ENCODE data around the gene ZFAND2B. TPM values are rescaled to one million over a fixed set of nuclear protein-coding genes. Genes with fewer than 3 reads are reported as not detected.
A peak's percentile ranks its signal among the peaks of the same experiment; 100 is the strongest.

The ZFAND2B gene, protein sequence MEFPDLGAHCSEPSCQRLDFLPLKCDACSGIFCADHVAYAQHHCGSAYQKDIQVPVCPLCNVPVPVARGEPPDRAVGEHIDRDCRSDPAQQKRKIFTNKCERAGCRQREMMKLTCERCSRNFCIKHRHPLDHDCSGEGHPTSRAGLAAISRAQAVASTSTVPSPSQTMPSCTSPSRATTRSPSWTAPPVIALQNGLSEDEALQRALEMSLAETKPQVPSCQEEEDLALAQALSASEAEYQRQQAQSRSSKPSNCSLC
- total RNA-seq (2022) (25.7 and 30.0 TPM in 2 replicates), Bru-seq, nascent RNA (percentile 57 among the genes with signal in this experiment), BruChase-seq, experiment 1, labeled RNA remaining after a 6-hour chase (percentile 79 among the genes with signal in this experiment), BruChase-seq, experiment 2, labeled RNA remaining after a 2-hour chase (percentile 72 among the genes with signal in this experiment)
- long read RNA-seq, transcript ZFAND2B-201 (9 exons, 1,314 nt) = minor isoform, 13 of 58 reads
- long read RNA-seq, transcript ZFAND2B-212 (10 exons, 1,199 nt) = major isoform, 18 of 58 reads
- long read RNA-seq, partial matches to known transcripts = 12 of 58 reads
- long read RNA-seq, other reads (novel, unspliced or antisense) = 10 of 58 reads

GRCh38 chr2:219206328-219207133, at the start of gene ZFAND2B:
Gene ZFAND2B, plus strand, starts transcription at chr2:219206782. Its CDS starts 206 bp downstream, at chr2:219206988.
- peaks cover 24% of the 10 kb centered on the region for H3K36me3 Mint-ChIP-seq (ENCODE audit: insufficient read depth, unreplicated experiment)
- CTCF ChIA-PET = interaction anchor here (0.6 to 1.2 kb wide), 3 partner anchors 11 to 48 kb away, joined by 3 to 6 read pairs (median 4); partner anchors contain the start of genes CNPPD1 and TUBA4A

GRCh38 chr2:219157396-219157795, 49.2 kb upstream of the ZFAND2B start:
- intact Hi-C loops (cut with micrococcal nuclease; ENCODE audit: unreplicated experiment) = loop anchor here (5.0 to 10.0 kb wide), 2 partner anchors 35 to 283 kb away; no protein-coding TSS in a partner anchor
- Mint-ChIP-seq H3K36me3 (ENCODE audit: insufficient read depth, unreplicated experiment) (peaks cover 12% of the 10 kb centered on the region), H3K9me3 (ENCODE audit: low read depth, unreplicated experiment) (no peaks in the 10 kb centered on the region), H3K27ac (ENCODE audit: unreplicated experiment) (no peak overlapping the region), H3K4me1 (ENCODE audit: low read depth, unreplicated experiment) (peaks cover 10% of the 10 kb centered on the region), H3K27me3 (ENCODE audit: unreplicated experiment) (no peaks in the 10 kb centered on the region), H3K4me3 (ENCODE audit: low read depth, unreplicated experiment) (no peak overlapping the region)
- CTCF ChIA-PET = interaction anchor here (1.0 kb wide), 1 partner anchor 116 kb away, joined by 3 read pairs; no protein-coding TSS in a partner anchor
- DNase-seq = no peak
- BruUV-seq (replicated peaks) = no TSS peak
- TF ChIP-seq CTCF (IDR thresholded peaks at IDR 0.05; ENCODE audit: unreplicated experiment) = no peak

More at GRCh38 chr2:219206328-219207133, at the start of gene ZFAND2B:
- Mint-ChIP-seq H3K4me3 (ENCODE audit: low read depth, unreplicated experiment) (peak within 1 kb of the TSS; percentile 84), H3K4me1 (ENCODE audit: low read depth, unreplicated experiment) (peaks cover 8% of the 10 kb centered on the region), H3K27ac (ENCODE audit: unreplicated experiment) (peak within 1 kb of the TSS; percentile 77), H3K9me3 (ENCODE audit: low read depth, unreplicated experiment) (no peaks in the 10 kb centered on the region), H3K27me3 (ENCODE audit: unreplicated experiment) (no peaks in the 10 kb centered on the region)
- intact Hi-C loops (cut with micrococcal nuclease; ENCODE audit: unreplicated experiment) = no loop called here
- TF ChIP-seq CTCF (IDR thresholded peaks at IDR 0.05; ENCODE audit: unreplicated experiment) = no peak
- DNase-seq = peak; percentile 97
- TSS peak; percentile 90 for BruUV-seq (replicated peaks)

DNA sequence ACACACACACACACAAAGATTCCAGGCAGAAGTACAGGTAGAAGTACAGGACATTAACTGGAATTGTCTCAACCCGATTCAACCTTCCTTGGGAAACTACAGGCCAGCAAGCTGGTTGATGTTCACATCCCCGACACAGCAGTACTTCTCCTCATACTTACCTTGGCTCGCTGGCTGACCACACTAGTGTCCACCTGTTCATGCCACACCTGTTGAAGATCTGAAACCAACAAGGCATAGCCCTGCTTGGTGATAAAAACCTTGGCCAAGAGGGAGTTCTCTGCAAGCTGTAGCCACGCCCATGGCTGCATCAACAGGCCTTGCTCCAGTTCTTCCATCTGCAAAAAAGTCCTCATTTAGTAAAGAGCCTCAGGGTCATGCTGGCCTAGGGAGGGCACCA, 48.6 kb upstream of the ZFAND2B start:
- no peaks in the 10 kb centered on the region for H3K27me3 Mint-ChIP-seq (ENCODE audit: unreplicated experiment)
- CTCF ChIA-PET = no interaction called here
- no peak for DNase-seq
- BruUV-seq (replicated peaks) = no TSS peak
- intact Hi-C loops (cut with micrococcal nuclease; ENCODE audit: unreplicated experiment) = loop anchor here (5.0 to 10.0 kb wide), 2 partner anchors 36 to 283 kb away; no protein-coding TSS in a partner anchor
- no peak overlapping the region for H3K4me3 Mint-ChIP-seq (ENCODE audit: low read depth, unreplicated experiment)
- TF ChIP-seq CTCF (IDR thresholded peaks at IDR 0.05; ENCODE audit: unreplicated experiment) = no peak
- peaks cover 10% of the 10 kb centered on the region for H3K4me1 Mint-ChIP-seq (ENCODE audit: low read depth, unreplicated experiment)
- H3K36me3 Mint-ChIP-seq (ENCODE audit: insufficient read depth, unreplicated experiment) = peaks cover 12% of the 10 kb centered on the region
- H3K9me3 Mint-ChIP-seq (ENCODE audit: low read depth, unreplicated experiment) = no peaks in the 10 kb centered on the region
- no peak overlapping the region for H3K27ac Mint-ChIP-seq (ENCODE audit: unreplicated experiment)

- BruUV-seq (replicated peaks) = no TSS peak
- Mint-ChIP-seq H3K4me3 (ENCODE audit: low read depth, unreplicated experiment) (no peak overlapping the region), H3K27ac (ENCODE audit: unreplicated experiment) (no peak overlapping the region), H3K27me3 (ENCODE audit: unreplicated experiment) (no peaks in the 10 kb centered on the region), H3K36me3 (ENCODE audit: insufficient read depth, unreplicated experiment) (peaks cover 12% of the 10 kb centered on the region), H3K9me3 (ENCODE audit: low read depth, unreplicated experiment) (no peaks in the 10 kb centered on the region), H3K4me1 (ENCODE audit: low read depth, unreplicated experiment) (peaks cover 10% of the 10 kb centered on the region)
- no peak for TF ChIP-seq CTCF (IDR thresholded peaks at IDR 0.05; ENCODE audit: unreplicated experiment)
- CTCF ChIA-PET = no interaction called here
- DNase-seq = no peak
- intact Hi-C loops (cut with micrococcal nuclease; ENCODE audit: unreplicated experiment) = loop anchor here (5.0 to 10.0 kb wide), 2 partner anchors 36 to 284 kb away; no protein-coding TSS in a partner anchor
Measured at GRCh38 chr2:219158586-219158985, 48.0 kb upstream of the ZFAND2B start.
